GM20000 (cell line): Measurements from ENCODE around the gene NXPE1.

Experiments
- DNase-seq: peaks from one replicate; pipeline ENCODE4 v3.0.0; 2012; ENCODE audit warnings: low spot score
- TF ChIP-seq, protein P1 (sequence below): IDR thresholded peaks from 2 replicates; pipeline ENCODE4 v1.5.1; 2012; ENCODE audit warnings: mild to moderate bottlenecking, control low read depth; ENCODE audit errors: extremely low read depth, missing control alignments

Gene NXPE1

GRCh38 chr11:114478001-114478410 is 81.7 kb downstream of the NXPE1 start:
- DNase-seq = no peak

GRCh38 chr11:114472661-114473060 is 87.0 kb downstream of the NXPE1 start:
- no peak for DNase-seq
- TF ChIP-seq, protein P1, sequence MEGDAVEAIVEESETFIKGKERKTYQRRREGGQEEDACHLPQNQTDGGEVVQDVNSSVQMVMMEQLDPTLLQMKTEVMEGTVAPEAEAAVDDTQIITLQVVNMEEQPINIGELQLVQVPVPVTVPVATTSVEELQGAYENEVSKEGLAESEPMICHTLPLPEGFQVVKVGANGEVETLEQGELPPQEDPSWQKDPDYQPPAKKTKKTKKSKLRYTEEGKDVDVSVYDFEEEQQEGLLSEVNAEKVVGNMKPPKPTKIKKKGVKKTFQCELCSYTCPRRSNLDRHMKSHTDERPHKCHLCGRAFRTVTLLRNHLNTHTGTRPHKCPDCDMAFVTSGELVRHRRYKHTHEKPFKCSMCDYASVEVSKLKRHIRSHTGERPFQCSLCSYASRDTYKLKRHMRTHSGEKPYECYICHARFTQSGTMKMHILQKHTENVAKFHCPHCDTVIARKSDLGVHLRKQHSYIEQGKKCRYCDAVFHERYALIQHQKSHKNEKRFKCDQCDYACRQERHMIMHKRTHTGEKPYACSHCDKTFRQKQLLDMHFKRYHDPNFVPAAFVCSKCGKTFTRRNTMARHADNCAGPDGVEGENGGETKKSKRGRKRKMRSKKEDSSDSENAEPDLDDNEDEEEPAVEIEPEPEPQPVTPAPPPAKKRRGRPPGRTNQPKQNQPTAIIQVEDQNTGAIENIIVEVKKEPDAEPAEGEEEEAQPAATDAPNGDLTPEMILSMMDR = no peak

More at GRCh38 chr11:114478001-114478410, 81.7 kb downstream of the NXPE1 start:
- TF ChIP-seq, protein P1 = no peak
